ENCODE measurements around the gene DYNLT1.
A peak's percentile ranks its signal among the peaks of the same experiment; 100 is the strongest.
"Not testable (repeated sequence)": the region's sequence is repeated elsewhere in the genome, so short reads cannot be mapped to it uniquely, and the experiment has no call there.

DYNLT1 gene

DNA sequence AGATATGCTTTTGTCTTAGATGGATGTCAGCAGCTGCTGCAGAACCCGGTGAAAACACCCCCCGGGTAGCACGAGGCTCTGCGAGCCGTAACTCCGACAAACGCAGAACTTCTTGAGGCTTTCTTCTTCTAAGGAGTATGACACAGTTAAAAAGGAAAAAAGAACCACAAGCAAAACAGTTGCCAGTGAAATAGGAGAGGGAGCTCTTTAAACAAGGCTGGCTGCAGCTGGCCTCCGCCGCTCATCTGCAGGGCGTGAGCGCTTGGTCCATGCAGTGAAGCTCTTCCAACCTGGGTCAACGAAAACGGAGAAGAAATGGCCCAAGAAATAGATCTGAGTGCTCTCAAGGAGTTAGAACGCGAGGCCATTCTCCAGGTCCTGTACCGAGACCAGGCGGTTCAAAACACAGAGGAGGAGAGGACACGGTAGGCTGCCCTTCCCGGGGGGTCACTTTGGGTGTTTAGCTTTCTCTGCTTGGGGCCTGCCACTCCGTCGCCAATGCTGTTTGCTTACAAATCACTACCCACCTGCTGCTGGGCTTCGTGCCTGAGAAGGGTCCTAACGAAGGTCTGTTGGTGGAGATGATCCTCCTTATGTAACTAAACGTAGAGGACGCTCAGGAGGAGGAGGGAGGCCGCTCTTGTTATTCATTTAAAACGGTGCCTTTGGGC, 18.5 kb upstream of the DYNLT1 start:
- DNase-seq: peak in 1 of 2 donors; percentile 45

DNA sequence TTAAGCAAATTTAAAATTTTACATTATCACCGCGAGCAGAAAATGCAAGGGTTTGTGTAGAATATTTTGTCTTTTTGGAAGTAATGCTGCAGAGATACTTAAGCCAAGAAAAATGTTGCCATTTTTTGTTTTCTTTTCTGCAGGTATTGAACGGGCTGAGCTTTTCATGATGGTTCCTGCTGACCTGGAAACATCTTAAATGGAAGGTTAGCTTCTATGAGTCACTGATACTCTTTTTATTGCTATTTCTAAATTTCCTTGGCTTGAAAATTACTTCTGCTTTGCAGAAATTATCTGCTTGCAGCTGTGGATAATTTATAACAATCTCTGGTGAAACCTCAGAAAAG, 18.0 kb upstream of the DYNLT1 start:
- peak in 1 of 2 donors; percentile 40 for DNase-seq

DNA sequence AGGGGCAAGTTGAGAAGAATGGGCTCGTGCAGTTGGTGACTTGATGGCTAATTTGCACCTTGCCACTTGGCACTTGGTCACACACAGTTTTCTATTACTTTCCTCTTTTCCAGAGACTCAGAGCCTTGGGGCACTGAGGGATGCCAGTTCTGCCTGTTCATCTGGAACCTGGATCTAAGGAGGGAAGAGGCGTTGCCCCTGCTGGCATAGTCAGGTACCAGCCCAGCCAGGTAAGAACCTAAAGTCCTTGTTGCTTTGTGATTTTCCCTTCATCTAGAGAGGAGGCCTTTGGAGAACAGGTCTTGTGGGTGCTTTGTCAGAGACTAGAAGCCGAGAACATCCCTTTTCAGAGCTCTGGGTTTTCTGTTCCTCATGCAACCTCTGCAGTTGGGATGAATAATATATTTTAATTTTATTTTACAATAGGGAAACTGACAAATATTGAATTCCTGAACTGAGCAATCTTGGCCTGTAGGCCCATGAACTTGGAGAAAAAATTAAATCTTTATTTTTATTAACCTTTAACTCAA, 16.7 kb upstream of the DYNLT1 start:
- DNase-seq: peak in 1 of 2 donors; percentile 49

DNA sequence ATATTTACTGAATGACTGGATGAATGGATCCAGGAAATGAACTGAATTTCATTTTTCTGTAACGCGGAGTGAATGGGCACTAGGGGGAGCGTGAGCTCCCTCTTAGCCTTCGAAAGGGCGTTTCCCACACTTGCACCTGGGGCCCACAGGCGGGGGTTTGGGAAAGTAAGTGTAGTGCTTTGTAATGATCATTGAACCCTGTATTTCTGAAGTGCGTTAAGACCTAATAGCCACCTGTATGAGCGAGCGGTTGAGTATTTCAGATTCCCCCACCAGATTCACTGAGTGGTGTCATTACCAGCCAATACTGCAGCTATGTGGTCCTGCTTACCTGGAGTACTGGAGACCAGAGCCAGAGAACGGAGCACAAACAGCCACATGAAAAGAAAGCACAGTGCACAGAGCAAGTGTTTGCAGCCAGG, 15.8 kb upstream of the DYNLT1 start:
- peak in 1 of 2 donors; percentile 21 for DNase-seq

DNA sequence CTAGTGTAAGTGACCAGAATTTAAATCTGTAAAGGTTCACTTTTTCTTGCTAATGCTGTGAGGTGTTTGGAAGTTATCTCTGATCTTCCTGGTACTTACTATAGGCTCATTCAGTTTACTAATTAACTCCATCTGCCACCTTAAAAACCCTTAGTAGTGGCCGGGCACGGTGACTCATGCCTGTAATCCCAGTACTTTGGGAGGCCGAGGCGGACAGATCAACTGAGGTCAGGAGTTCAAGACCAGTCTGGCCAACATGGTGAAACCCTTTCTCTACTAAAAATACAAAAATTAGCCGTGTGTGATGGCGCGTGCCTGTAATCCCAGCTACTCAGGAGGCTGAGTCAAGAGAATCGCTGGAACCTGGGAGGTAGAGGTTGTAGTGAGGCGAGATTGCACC, 12.4 kb upstream of the DYNLT1 start:
- not testable (repeated sequence) for DNase-seq

DNA sequence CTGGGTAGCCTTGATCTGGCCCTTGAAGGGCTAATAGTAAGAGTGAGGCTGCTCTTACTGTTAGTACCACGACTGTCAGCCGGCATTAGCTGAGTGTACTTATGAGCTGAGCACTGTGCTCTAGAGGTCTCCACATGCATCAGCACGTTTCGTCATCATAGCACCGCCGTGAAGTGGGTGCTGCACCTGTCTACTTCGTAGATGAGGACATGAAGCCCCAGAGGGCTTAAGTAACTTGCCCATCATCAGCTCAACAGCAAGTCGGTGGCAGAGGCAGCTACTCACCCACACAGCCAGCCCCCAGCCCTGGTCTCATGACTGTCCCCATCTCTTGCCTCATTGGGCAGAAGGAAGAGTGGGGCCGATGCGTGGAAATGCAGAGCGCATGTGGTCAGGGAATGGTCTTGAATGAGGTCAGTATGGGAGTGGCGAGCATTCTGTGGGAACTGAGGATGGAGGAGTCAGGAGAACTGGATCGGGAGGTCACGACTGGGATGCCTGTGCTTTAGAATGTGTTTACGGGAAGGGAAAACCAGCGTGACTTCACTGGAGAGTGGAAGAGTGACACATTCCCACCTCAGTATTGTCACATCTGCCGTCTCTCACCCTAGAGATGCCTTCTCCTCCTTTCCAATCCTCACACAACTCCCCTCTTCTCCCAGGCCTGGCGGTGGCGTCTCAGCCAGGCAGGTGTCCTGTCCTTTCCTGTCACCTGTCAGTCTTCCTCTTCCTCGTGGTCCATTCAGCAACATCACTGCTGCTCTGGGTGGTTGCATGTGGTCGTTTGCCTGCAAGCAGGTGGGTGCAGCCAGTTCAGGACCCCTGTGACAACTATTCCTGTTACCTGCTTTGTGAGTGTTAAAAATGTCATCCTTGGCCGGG, 11.3 kb upstream of the DYNLT1 start:
- DNase-seq: peak in 1 of 2 donors; percentile 25

DNA sequence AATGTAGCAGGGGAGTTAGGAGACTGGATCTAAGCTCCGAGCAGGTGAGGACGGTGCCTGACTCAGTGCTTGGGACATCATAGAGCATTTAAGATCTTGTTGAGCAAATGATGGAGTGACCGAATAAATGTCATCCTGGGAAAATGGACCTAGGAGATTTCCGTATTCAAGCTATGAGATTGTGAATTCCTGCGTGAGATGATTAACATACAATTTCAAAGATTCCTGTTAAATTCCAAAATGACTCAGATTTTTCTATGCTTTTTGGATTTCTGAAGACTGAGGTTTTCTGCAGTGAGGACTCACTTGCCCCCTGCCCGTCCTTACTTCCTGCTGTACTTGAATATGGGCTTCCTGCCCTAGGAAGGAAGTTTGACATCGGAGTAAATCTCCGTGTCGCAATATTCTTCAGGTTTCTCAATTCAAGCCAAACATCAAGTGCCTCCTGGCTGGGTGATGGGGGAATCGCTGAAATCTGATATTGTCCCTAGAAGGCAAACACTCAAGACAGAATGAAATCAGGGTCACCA, 10.5 kb upstream of the DYNLT1 start:
- DNase-seq: peak; percentile 79 to 85

DNA sequence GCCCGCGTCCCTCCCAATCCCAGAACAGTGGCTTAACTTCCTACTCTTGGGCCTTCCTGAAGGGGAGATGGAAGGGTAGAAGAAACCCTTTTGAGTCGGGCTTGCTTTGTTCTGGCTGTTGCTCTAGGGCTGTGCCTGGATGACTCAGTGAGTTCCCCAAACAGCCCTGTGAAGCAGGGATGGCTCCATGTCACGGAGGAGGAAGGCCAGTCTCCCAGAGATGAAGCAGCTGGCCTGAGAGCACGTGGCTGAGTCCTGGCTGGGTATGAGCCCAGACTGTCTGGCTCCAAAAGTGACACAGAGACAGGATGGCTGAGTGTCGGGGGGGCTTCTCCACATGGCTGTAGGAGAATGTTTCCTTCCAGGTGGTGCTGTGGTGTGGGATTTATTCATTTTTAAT, 10.0 kb upstream of the DYNLT1 start:
- peak; percentile 86 to 92 for DNase-seq

DNA sequence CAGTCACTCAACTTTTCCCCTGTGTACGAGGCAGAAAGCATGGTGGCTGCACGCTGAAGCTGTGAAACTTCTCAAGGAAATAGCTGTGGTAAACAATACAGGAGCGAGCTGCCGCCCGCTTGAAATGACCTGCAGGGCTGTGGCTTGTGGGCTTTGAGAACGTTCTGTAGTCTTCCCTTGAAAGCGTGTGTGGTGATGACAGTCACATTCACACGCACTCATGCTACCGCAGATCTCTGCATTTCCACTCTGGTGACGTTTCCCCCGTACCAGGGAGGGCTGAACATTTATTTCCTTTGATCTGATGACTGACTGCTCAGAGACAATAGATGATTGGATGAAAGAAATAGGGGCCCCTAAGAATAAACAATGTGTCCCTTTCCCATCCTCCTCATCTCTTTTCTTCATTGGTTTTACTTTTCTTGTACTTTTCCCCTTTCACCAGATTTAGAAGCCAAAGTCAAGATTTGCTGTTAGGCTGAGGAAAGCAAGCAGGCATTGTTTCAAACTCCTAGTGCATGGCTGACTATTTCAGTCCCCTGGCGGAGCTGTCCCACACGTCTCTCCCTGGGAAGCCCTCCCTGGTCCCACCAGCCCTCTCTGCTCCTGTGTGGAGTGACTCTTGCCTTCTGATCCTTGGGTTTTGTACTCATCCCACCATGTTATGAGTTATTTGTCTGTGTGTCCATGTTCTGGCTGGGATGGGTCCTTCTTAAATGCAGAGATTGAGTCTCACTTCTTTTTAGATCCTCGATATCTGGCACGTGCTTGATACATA, 9.2 kb upstream of the DYNLT1 start:
- peak; percentile 17 to 47 for DNase-seq

DNA sequence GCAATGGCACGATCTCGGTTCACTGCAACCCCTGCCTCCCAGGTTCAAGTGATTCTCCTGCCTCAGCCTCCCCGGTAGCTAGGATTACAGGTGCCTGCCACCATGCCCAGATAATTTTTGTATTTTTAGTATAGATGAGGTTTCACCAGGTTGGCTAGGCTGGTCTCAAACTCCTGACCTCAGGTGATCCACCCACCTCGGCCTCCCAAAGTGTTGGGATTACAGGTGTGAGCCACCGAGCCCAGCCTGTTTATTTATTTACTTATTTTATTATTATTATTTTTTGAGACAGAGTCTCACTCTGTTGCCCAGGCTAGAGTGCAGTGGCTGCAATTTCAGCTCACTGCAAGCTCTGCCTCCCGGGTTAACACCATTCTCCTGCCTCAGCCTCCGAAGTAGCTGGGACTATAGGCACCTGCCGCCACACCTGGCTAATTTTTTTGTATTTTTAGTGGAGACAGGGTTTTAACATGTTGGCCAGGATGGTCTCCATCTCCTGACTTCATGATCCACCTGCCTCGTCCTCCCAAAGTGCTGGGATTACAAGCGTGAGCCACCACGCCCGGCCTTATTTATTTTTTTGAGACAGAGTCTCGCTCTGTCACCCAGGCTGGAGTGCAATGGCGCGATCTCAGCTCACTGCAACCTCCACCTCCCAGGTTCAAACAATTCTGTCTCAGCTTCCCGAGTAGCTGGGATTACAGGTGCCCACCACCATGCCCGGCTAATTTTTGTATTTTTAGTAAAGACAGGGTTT, 7.6 kb upstream of the DYNLT1 start:
- DNase-seq: not testable (repeated sequence)

DNA sequence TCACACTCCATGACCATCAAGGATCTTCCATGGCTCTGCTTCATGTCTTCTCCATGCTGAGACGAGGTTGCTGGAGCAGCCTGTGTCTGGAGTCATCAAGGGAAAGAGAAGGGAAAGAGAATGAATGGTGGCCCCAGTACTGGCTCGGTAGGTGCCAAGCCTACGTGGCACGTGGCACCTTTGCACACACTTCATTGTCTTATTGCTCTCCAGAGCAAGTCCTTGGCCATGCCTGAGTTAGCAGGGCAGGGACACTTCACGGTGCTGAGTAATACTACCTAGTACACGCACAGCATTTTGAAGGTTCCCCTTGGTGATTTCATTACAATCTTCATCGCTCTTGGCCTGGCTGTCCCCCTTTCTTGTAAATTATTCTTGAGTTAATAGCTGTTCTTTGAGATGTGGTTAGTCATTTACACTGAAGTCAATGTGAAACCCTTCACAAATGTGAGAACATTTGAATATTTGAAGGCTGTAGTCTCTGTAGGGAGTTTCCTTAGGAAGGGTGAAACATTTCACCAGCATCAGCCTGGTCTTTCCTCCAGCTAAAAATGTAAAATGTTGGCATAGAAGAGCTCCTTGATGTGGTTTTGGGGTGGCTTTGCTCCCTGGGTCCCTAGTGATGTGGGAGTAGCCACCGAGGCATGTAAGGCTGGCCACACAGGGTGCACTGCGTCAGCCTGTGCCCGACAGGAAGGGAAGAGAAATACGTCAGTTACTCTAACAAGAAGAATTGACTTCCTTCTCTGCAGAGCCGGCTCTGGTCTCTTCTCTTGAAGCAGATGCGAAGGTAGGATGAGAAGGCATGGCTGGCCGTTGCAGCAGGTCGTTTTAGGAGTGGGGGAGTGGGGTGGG, 5.0 kb upstream of the DYNLT1 start, which contains the start of gene SYTL3:
Gene SYTL3 (plus strand): TSS at position 766 of the 855 bp plus-strand sequence. CDS start 13,215 bp downstream, outside the sequence.
- peak; percentile 75 to 82 for DNase-seq

DNA sequence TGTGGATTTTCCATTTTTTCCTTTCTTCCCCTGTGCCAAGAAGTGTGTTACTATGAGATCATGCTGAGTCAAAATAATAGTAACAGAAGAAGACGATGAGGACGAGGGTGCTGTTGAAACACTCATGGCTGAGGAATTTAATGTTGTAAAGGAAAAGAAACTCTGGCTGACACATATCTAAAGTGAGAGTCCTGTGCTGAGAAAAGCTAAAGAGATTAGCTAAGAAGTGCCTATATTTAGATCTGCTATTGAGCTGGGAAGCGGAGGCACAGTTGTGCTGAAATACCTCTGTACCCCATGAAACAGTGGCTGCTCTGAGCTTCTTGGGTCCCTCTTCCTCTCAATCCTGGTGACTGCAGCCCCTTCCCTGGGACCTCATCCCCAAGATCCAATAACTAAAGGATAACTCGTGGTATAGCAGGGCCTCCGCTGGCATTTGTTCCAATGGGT, 4.2 kb upstream of the DYNLT1 start:
- DNase-seq: peak in 1 of 2 donors; percentile 34

DNA sequence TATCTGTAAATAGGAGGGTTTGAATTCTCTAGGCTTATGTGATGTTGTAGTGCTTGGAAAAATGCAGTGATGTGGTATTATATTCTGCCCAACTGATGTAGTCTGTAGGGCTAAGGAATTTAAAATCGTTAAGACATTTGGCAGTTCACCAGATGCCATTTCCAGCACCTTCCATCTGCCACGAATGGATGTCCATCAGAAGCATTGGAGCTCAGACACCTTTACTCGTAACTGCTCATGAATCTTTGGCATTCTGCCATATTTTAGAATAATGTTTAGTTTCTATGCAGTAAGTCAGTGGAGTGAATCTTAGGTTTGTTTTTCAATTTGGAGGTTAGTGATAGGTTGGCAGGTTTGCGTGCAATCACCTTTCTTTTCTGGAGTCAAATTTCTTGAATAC, 3.0 kb upstream of the DYNLT1 start:
- no peak for DNase-seq

DNA sequence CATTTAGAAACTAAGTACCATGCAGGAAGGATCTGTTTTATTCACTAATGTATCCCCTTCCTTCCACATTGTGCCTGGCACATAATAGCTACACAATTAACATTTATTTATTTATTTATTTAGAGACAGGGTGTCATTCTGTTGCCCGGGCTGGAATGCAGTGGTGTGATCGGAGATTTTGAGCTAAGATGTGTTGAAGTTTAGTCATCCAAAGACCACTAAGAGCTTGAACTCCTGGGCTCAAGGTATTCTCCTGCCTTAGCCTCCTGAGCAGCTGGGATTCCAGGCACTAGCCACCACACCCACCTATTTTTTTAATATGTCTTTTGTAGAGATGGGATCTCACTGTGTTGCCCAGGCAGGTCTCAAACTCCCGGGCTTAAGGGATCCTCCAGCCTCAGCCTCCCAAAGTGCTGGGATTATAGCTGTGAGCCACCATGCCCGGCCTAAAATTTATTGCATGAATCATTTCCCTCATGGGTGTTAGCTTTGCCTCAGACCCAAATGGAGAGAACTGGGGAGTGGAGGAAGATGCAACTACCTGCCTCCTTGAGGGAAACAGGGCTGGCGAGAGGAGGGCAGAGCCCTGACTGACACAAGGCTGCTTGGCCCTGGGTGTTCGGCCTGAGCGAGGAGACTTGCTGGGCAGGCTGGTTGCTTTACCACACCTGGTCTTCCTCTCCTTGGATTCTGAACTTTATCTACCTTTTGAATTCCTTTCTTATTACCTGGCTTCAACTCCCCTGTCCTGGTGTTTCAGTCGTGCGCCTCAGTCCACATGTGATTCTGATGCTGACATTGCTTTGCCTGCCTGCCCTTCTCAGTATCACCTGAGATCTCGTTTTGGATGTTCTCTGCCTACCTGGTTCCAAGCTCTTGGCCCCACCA, 1.7 kb upstream of the DYNLT1 start:
- no peak for DNase-seq

DNA sequence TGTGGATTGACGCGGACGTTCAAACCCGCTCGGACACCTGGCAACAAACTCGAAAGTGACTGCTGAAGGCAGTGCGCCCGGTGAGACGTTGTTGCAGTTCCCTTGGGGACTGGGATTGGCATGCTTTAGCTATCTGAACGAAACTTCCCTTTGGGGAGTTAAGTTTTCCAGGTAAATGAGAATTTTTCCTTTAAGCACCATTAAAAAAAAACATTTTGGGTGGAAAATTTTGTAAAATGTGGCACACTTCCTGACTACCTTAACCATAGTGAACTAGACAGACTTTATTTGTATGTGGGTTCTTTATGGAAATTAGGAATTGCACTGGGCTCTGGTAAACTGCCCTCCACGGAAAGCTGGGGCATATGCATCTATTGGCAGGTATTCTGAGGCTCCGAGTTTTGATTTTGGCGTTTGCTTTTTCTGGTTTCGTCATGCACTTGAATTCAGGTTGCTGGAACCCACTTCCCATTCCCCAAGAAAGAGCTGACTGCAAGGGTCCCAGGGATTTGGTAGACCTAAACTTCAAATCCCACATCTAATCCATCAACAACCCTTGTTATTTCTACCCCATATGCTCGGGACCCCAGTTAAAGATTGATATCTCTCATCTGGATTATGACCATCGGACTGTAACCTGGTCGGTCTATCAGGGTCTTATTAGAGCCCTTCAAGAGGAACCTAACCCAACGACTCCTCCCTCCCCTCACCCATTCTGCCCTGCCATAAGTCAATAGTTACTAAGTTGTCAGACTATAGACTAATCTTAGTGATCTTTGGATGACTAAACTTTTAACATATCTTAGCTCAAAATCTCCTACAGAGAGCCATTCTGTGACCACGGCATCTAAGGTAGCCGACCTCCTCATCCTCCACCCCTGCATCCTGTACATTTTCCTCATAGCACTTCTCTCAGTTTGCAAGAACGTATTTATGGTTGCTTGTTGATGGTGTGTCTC, 800 bp upstream of the DYNLT1 start:
- DNase-seq: no peak

DNA sequence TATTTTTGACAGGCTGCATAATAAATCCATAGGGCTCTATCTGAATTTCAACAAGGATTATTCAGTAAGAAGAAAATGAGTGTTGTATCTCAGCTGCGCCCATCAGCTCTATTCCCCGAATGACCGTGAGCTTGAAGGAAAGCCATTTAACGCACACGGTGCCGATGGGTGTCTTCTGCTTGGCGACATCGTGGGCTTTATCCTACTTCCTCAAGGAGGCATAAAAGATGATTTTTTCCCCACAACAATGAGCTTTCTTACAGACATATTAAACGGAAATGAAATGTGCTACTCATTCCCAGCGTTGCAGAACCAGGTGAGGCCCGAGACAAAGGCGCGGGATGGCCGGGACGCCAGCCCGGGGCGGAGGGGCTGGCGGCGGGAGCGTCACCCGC, 710 bp downstream of the DYNLT1 start:
- DNase-seq: peak in 1 of 2 donors; percentile 13

DNA sequence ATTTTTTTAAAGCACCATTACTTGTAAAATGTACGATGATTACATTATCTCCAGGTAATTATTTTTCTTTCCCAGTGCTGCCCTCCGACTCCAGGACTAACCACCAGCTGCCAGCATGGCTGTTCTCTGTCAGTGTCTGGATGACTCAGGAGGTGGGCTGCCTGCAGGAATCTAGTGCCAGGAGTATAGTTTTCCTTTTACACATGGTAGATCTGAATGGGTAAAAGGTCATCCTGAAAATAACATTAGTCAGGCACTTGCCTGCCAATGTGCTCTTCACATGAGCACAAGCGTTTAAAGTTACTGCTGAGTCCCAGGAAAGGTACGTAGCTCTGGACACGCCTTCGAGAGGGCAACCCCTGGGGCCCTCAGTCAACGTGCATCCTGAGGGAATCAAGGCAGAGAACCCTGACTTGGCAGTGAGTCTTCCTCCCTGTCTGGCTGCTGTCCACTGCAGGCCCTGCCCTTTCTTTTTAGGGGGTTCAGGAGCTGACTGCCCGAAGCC, 2.4 kb downstream of the DYNLT1 start:
- no peak for DNase-seq

DNA sequence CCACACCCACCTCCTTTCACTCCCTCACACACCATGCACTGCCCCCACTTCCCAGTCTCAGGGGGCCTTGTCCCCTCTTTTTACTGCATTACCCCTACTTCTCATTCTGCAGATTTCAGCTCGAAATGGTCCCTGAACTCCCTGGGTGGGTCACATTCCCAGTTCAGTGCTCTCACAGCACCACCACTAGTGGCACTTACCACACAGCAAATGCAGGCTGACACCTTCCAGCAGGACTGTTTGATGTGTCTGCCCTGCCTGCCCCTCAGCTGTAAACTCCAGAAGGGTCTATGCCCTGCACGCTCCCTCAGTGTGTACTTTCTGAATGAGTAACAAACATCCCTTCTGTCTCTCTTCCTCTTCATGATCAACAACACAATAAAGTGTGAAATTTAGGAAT, 4.0 kb downstream of the DYNLT1 start:
- no peak for DNase-seq
